K562 (cell line): ENCODE measurements around the gene KATNB1.

Source experiments
- ARID3A ChIP-seq: IDR thresholded peaks from 2 replicates; pipeline ENCODE4 v1.6.1; 2012; ENCODE audit warnings: low read depth, low read length, improper control_type of control experiment, borderline replicate concordance
- ELF1 ChIP-seq: fragments of 200-800 bp; sonication (Bioruptor generic); IDR thresholded peaks from 2 replicates; pipeline ENCODE4 v1.6.1; 2016; ENCODE audit warnings: missing genetic modification characterization, missing compliant biosample characterization
- FOXA3 ChIP-seq, 2 experiments: fragments of 450-650 bp in 1 of 2; sonication (generic) in 1 of 2; formaldehyde crosslinking; IDR thresholded peaks in 1 of 2; conservative IDR thresholded peaks in 1 of 2; 2 replicates each; pipeline versions ENCODE4 v1.4.0 to v1.8.0; 2020 to 2022; ENCODE audit warnings: mild to moderate bottlenecking in 2 of 2, missing genetic modification reagents in 1 of 2
- MAFK ChIP-seq: IDR thresholded peaks from 2 replicates; pipeline ENCODE4 v1.6.1; 2011; ENCODE audit warnings: low read length, improper control_type of control experiment

- TF ChIP-seq MAFK (no peak), ARID3A (no peak), ELF1 (no peak), FOXA3 (CRISPR knock-in tag; conservative IDR thresholded peaks at IDR 0.05 in 1 of 2, IDR thresholded peaks at IDR 0.05 in 1 of 2) (peak in 1 of 2 experiments; percentile 55; a peak in 2 of 4 replicates)
These were observed 1.1 kb downstream of the KATNB1 start for GRCh38 chr16:57736419-57737351.
